Immature natural killer cell (primary cell): Measurements from ENCODE around the gene SERPINA10. TPM values are rescaled to one million over a fixed set of nuclear protein-coding genes. Genes with fewer than 3 reads are reported as not detected.
"Not testable (repeated sequence)": the region's sequence is repeated elsewhere in the genome, so short reads cannot be mapped to it uniquely, and the experiment has no call there.

ENCODE experiments used
- DNase-seq, 3 donors: peaks; one replicate each; pipeline ENCODE4 v3.0.0; 2022; ENCODE audit warnings: mixed read lengths in 1 of 3
- H3K27ac Mint-ChIP-seq, 6 donors: one replicate each; pipeline ENCODE4 v1.8.0; 2020; ENCODE audit warnings: mixed read lengths in 6 of 6, mild to moderate bottlenecking in 5 of 6, inconsistent platforms in 4 of 6, moderate library complexity in 3 of 6
- H3K27me3 Mint-ChIP-seq, 3 donors: one replicate each; pipeline ENCODE4 v1.8.0; 2020 to 2021; ENCODE audit warnings: low read depth in 3 of 3, mild to moderate bottlenecking in 3 of 3, mixed read lengths in 3 of 3, moderate library complexity in 3 of 3, inconsistent platforms in 1 of 3
- H3K36me3 Mint-ChIP-seq, 3 donors: one replicate each; pipeline ENCODE4 v1.8.0; 2020; ENCODE audit warnings: mixed read lengths in 3 of 3, inconsistent platforms in 2 of 3, mild to moderate bottlenecking in 2 of 3
- H3K4me1 Mint-ChIP-seq, 2 donors: one replicate each; pipeline ENCODE4 v1.8.0; 2020; ENCODE audit warnings: inconsistent platforms in 2 of 2, mild to moderate bottlenecking in 2 of 2, mixed read lengths in 2 of 2, moderate library complexity in 1 of 2
- H3K4me3 Mint-ChIP-seq, 5 donors: one replicate each; pipeline ENCODE4 v1.8.0; 2020; ENCODE audit warnings: mild to moderate bottlenecking in 5 of 5, mixed read lengths in 5 of 5, inconsistent platforms in 3 of 5, moderate library complexity in 3 of 5
- H3K9me3 Mint-ChIP-seq, 6 donors: one replicate each; pipeline ENCODE4 v1.8.0; 2020; ENCODE audit warnings: mild to moderate bottlenecking in 6 of 6, mixed read lengths in 6 of 6, inconsistent platforms in 4 of 6, moderate library complexity in 3 of 6
- polyA plus RNA-seq, 3 donors: library from polyadenylated mRNA; unstranded; fragments of 300-500 nt; fragmentation: Illumina TruSeq; gene quantifications; one replicate each; pipeline ENCODE4 v1.2.3, GENCODE V29; 2021

The SERPINA10 gene
- polyA plus RNA-seq, 3 donors from 2014 or later, result not detected

GRCh38 chr14:94288610-94289465 is 4.2 kb downstream of the SERPINA10 start:
- H3K36me3 Mint-ChIP-seq, result no peaks in the 10 kb centered on the region
- DNase-seq, result no peak
- H3K4me1 Mint-ChIP-seq, result no peaks in the 10 kb centered on the region
- peaks cover 2 to 13% (median 7%) of the 10 kb centered on the region in 3 donors for H3K27me3 Mint-ChIP-seq
- H3K9me3 Mint-ChIP-seq, result peaks cover 0 to 4% (median 0%) of the 10 kb centered on the region in 6 donors
- no peak overlapping the region for H3K27ac Mint-ChIP-seq
- no peak overlapping the region for H3K4me3 Mint-ChIP-seq

GRCh38 chr14:94285158-94285557 is 7.9 kb downstream of the SERPINA10 start:
- no peak overlapping the region for H3K4me3 Mint-ChIP-seq
- no peak overlapping the region for H3K27ac Mint-ChIP-seq
- H3K27me3 Mint-ChIP-seq, result peaks cover 2 to 20% (median 10%) of the 10 kb centered on the region in 3 donors
- no peaks in the 10 kb centered on the region for H3K4me1 Mint-ChIP-seq
- H3K9me3 Mint-ChIP-seq, result peaks cover 0 to 4% (median 0%) of the 10 kb centered on the region in 6 donors
- DNase-seq, result no peak
- no peaks in the 10 kb centered on the region for H3K36me3 Mint-ChIP-seq

- no peak for DNase-seq
- Mint-ChIP-seq H3K4me3 (no peak overlapping the region), H3K27ac (no peak overlapping the region), H3K4me1 (no peaks in the 10 kb centered on the region), H3K36me3 (no peaks in the 10 kb centered on the region), H3K27me3 (peaks cover 2 to 20% (median 8%) of the 10 kb centered on the region in 3 donors), H3K9me3 (peaks cover 0 to 4% (median 0%) of the 10 kb centered on the region in 6 donors)
Measured at GRCh38 chr14:94284221-94284620, 8.8 kb downstream of the SERPINA10 start.

GRCh38 chr14:94282991-94283723 is 9.9 kb downstream of the SERPINA10 start:
- peaks cover 2 to 17% (median 8%) of the 10 kb centered on the region in 3 donors for H3K27me3 Mint-ChIP-seq
- H3K4me3 Mint-ChIP-seq, result no peak overlapping the region
- H3K36me3 Mint-ChIP-seq, result no peaks in the 10 kb centered on the region
- H3K4me1 Mint-ChIP-seq, result no peaks in the 10 kb centered on the region
- H3K27ac Mint-ChIP-seq, result no peak overlapping the region
- peaks cover 0 to 4% (median 0%) of the 10 kb centered on the region in 6 donors for H3K9me3 Mint-ChIP-seq
- DNase-seq, result no peak

GRCh38 chr14:94278731-94279130 is 14.3 kb downstream of the SERPINA10 start:
- Mint-ChIP-seq H3K27me3 (peaks cover 2 to 13% (median 8%) of the 10 kb centered on the region in 3 donors), H3K4me1 (no peaks in the 10 kb centered on the region), H3K27ac (no peak overlapping the region), H3K36me3 (no peaks in the 10 kb centered on the region), H3K4me3 (no peak overlapping the region), H3K9me3 (no peaks in the 10 kb centered on the region)
- no peak for DNase-seq

GRCh38 chr14:94276898-94277561 is 16.0 kb downstream of the SERPINA10 start:
- not testable (repeated sequence) for H3K4me1 Mint-ChIP-seq, DNase-seq, H3K27me3 Mint-ChIP-seq, H3K9me3 Mint-ChIP-seq, H3K36me3 Mint-ChIP-seq, H3K27ac Mint-ChIP-seq, H3K4me3 Mint-ChIP-seq

GRCh38 chr14:94269156-94269555 is 23.9 kb downstream of the SERPINA10 start:
- peaks cover 2 to 8% (median 2%) of the 10 kb centered on the region in 3 donors for H3K27me3 Mint-ChIP-seq
- no peak overlapping the region for H3K4me3 Mint-ChIP-seq
- peaks cover 0 to 5% (median 0%) of the 10 kb centered on the region in 6 donors for H3K9me3 Mint-ChIP-seq
- no peak for DNase-seq
- H3K27ac Mint-ChIP-seq, result no peak overlapping the region
- H3K4me1 Mint-ChIP-seq, result no peaks in the 10 kb centered on the region
- no peaks in the 10 kb centered on the region for H3K36me3 Mint-ChIP-seq

- H3K27me3 Mint-ChIP-seq, H3K27ac Mint-ChIP-seq, H3K4me3 Mint-ChIP-seq, H3K9me3 Mint-ChIP-seq, DNase-seq, H3K36me3 Mint-ChIP-seq, H3K4me1 Mint-ChIP-seq: not testable (repeated sequence)
Measured at GRCh38 chr14:94268582-94268981, 24.5 kb downstream of the SERPINA10 start.

GRCh38 chr14:94267352-94267751 is 25.7 kb downstream of the SERPINA10 start:
- peaks cover 2 to 7% (median 2%) of the 10 kb centered on the region in 3 donors for H3K27me3 Mint-ChIP-seq
- peaks cover 3 to 12% (median 8%) of the 10 kb centered on the region in 6 donors for H3K9me3 Mint-ChIP-seq
- no peak overlapping the region for H3K27ac Mint-ChIP-seq
- H3K4me3 Mint-ChIP-seq, result no peak overlapping the region
- no peaks in the 10 kb centered on the region for H3K36me3 Mint-ChIP-seq
- H3K4me1 Mint-ChIP-seq, result no peaks in the 10 kb centered on the region
- DNase-seq, result no peak

- not testable (repeated sequence) for DNase-seq, H3K27me3 Mint-ChIP-seq, H3K27ac Mint-ChIP-seq, H3K36me3 Mint-ChIP-seq, H3K4me1 Mint-ChIP-seq, H3K4me3 Mint-ChIP-seq
- H3K9me3 Mint-ChIP-seq, result peaks cover 3 to 19% (median 9%) of the 10 kb centered on the region in 6 donors
Measured at GRCh38 chr14:94264195-94264594, 28.9 kb downstream of the SERPINA10 start.

- Mint-ChIP-seq H3K9me3 (no peaks in the 10 kb centered on the region), H3K27me3 (peaks cover 0 to 10% (median 8%) of the 10 kb centered on the region in 3 donors), H3K27ac (no peak overlapping the region), H3K4me3 (no peak overlapping the region), H3K36me3 (no peaks in the 10 kb centered on the region), H3K4me1 (no peaks in the 10 kb centered on the region)
- DNase-seq, result no peak
Measured at GRCh38 chr14:94244182-94244581, 48.9 kb downstream of the SERPINA10 start.

GRCh38 chr14:94239406-94239805 is 53.7 kb downstream of the SERPINA10 start:
- H3K36me3 Mint-ChIP-seq, result no peaks in the 10 kb centered on the region
- DNase-seq, result no peak
- no peaks in the 10 kb centered on the region for H3K9me3 Mint-ChIP-seq
- H3K27ac Mint-ChIP-seq, result no peak overlapping the region
- H3K4me1 Mint-ChIP-seq, result no peaks in the 10 kb centered on the region
- H3K4me3 Mint-ChIP-seq, result no peak overlapping the region
- H3K27me3 Mint-ChIP-seq, result peaks cover 0 to 10% (median 8%) of the 10 kb centered on the region in 3 donors

- no peaks in the 10 kb centered on the region for H3K4me1 Mint-ChIP-seq
- H3K27ac Mint-ChIP-seq, result no peak overlapping the region
- no peaks in the 10 kb centered on the region for H3K36me3 Mint-ChIP-seq
- no peaks in the 10 kb centered on the region for H3K9me3 Mint-ChIP-seq
- DNase-seq, result no peak
- H3K27me3 Mint-ChIP-seq, result peaks cover 0 to 7% (median 6%) of the 10 kb centered on the region in 3 donors
- H3K4me3 Mint-ChIP-seq, result no peak overlapping the region
Measured at GRCh38 chr14:94237983-94238382, 55.1 kb downstream of the SERPINA10 start.

- H3K4me3 Mint-ChIP-seq, result no peak overlapping the region
- H3K27me3 Mint-ChIP-seq, result peaks cover 4 to 7% (median 6%) of the 10 kb centered on the region in 3 donors
- H3K9me3 Mint-ChIP-seq, result no peaks in the 10 kb centered on the region
- no peaks in the 10 kb centered on the region for H3K4me1 Mint-ChIP-seq
- no peak overlapping the region for H3K27ac Mint-ChIP-seq
- H3K36me3 Mint-ChIP-seq, result no peaks in the 10 kb centered on the region
- DNase-seq, result no peak
Measured at GRCh38 chr14:94237046-94237445, 56.0 kb downstream of the SERPINA10 start.
